B cell (primary cell): ENCODE measurements around the gene HOXA10. TPM values are rescaled to one million over a fixed set of nuclear protein-coding genes. Genes with fewer than 3 reads are reported as not detected.

Source experiments
- ATAC-seq: fragments of 200-7000 bp; cut with Tn5 transposase; one replicate; pipeline ENCODE4 v1.10.0; 2021; ENCODE audit warnings: low read depth, mild to moderate bottlenecking, moderate number of reproducible peaks, moderate library complexity
- CTCF ChIA-PET: fragments of 350-600 bp; sonication (Branson Sonifier 250); formaldehyde crosslinking; loops from one replicate; lab custom pipeline; 2021; ENCODE audit warnings: antibody characterized with exemption, inconsistent platforms; lab: Charles Lee
- POLR2A ChIA-PET: fragments of 350-600 bp; sonication (Branson Sonifier 250); formaldehyde crosslinking; loops from one replicate; lab custom pipeline; 2021; ENCODE audit warnings: antibody characterized with exemption; lab: Charles Lee
- DNase-seq: peaks from one replicate; pipeline ENCODE4 v3.0.0; 2013
- H2AFZ ChIP-seq: 2 replicates; pipeline ENCODE4 v1.6.1; 2012; ENCODE audit warnings: mild to moderate bottlenecking, low read depth, low read length; ENCODE audit not compliant: insufficient read depth, poor library complexity, severe bottlenecking
- H3K27ac ChIP-seq, 2 donors: 1 replicate in 1 of 2; 2 replicates in 1 of 2; pipeline ENCODE4 v1.5.1; 2012 to 2013; ENCODE audit warnings: low read length in 2 of 2, mild to moderate bottlenecking in 2 of 2, moderate library complexity in 1 of 2
- H3K27me3 ChIP-seq, 4 experiments: fragments of 200-600 bp in 1 of 4; sonication (generic) in 1 of 4; replicated peaks in 1 of 4; 1 replicate in 2 of 4; 2 replicates in 2 of 4; pipeline versions ENCODE4 v1.6.1 to v1.7.0; 2013 to 2016; ENCODE audit warnings: low read length in 3 of 4, mild to moderate bottlenecking in 2 of 4, mixed read lengths in 1 of 4, moderate library complexity in 1 of 4; ENCODE audit not compliant: insufficient read depth in 4 of 4, control insufficient read depth in 3 of 4; ENCODE audit errors: control extremely low read depth in 1 of 4
- H3K36me3 ChIP-seq, 2 experiments: replicated peaks in 1 of 2; 1 replicate in 1 of 2; 2 replicates in 1 of 2; pipeline versions ENCODE4 v1.6.1 to v1.7.1; 2013; ENCODE audit warnings: low read length in 1 of 2; ENCODE audit not compliant: insufficient read depth in 2 of 2, control insufficient read depth in 1 of 2; ENCODE audit errors: control extremely low read depth in 1 of 2, extremely low read depth in 1 of 2
- H3K4me1 ChIP-seq, 2 donors: fragments of 200-600 bp in 1 of 2; sonication (generic) in 1 of 2; 1 replicate in 1 of 2; 2 replicates in 1 of 2; pipeline versions ENCODE4 v1.5.1 to v1.6.1; 2013 to 2017; ENCODE audit warnings: low read length in 2 of 2; ENCODE audit not compliant: control insufficient read depth in 2 of 2, insufficient read depth in 2 of 2
- H3K4me2 ChIP-seq: replicated peaks from 2 replicates; pipeline ENCODE3; 2012; ENCODE audit warnings: mild to moderate bottlenecking, low read depth, low read length; ENCODE audit not compliant: poor library complexity, severe bottlenecking
- H3K4me3 ChIP-seq, 5 experiments: fragments of 200-600 bp in 1 of 5; sonication (generic) in 1 of 5; 1 replicate in 3 of 5; 2 replicates in 2 of 5; pipeline versions ENCODE4 v1.5.1 to v1.7.0; 2011 to 2016; ENCODE audit warnings: low read length in 4 of 5, mild to moderate bottlenecking in 4 of 5, low read depth in 2 of 5, control low read depth in 1 of 5, moderate library complexity in 1 of 5; ENCODE audit not compliant: insufficient read depth in 1 of 5; ENCODE audit errors: control extremely low read depth in 1 of 5, extremely low read depth in 1 of 5
- H3K79me2 ChIP-seq: fragments of 200-600 bp; sonication (generic); one replicate; pipeline ENCODE4 v1.6.0; 2016; ENCODE audit warnings: low read length; ENCODE audit not compliant: control insufficient read depth, insufficient read depth
- H3K9ac ChIP-seq: fragments of 200-600 bp; sonication (generic); 2 replicates; pipeline ENCODE4 v1.6.1; 2017; ENCODE audit warnings: mild to moderate bottlenecking, low read length, moderate library complexity
- H3K9me3 ChIP-seq, 3 donors: one replicate each; pipeline versions ENCODE4 v1.6.1 to v1.7.1; 2013; ENCODE audit warnings: low read length in 2 of 3; ENCODE audit not compliant: control insufficient read depth in 2 of 3, insufficient read depth in 1 of 3; ENCODE audit errors: control extremely low read depth in 1 of 3
- H4K20me1 ChIP-seq: 2 replicates; pipeline ENCODE4 v1.6.0; 2012; ENCODE audit warnings: mild to moderate bottlenecking, low read length; ENCODE audit not compliant: insufficient read depth, control insufficient read depth, poor library complexity, severe bottlenecking
- H3K27ac Mint-ChIP-seq: one replicate; pipeline ENCODE4 v1.8.0; 2021; ENCODE audit warnings: mixed read lengths
- H3K27me3 Mint-ChIP-seq: one replicate; pipeline ENCODE4 v1.8.0; 2021; ENCODE audit warnings: mixed read lengths
- H3K4me1 Mint-ChIP-seq: one replicate; pipeline ENCODE4 v1.8.0; 2021; ENCODE audit warnings: mixed read lengths
- H3K4me3 Mint-ChIP-seq: one replicate; pipeline ENCODE4 v1.8.0; 2021; ENCODE audit warnings: mixed read lengths
- H3K9me3 Mint-ChIP-seq: one replicate; pipeline ENCODE4 v1.8.0; 2022; ENCODE audit warnings: mixed read lengths; ENCODE audit not compliant: insufficient read depth
- CTCF ChIP-seq: fragments of 200-600 bp; IDR thresholded peaks from one replicate; pipeline ENCODE4 v1.8.0; 2022; ENCODE audit warnings: antibody characterized with exemption, mild to moderate bottlenecking
- EZH2 ChIP-seq: IDR thresholded peaks from 2 replicates; pipeline ENCODE4 v1.6.1; 2012; ENCODE audit warnings: borderline replicate concordance, low read depth, mild to moderate bottlenecking, moderate library complexity, low read length; ENCODE audit not compliant: insufficient read depth, poor library complexity, severe bottlenecking
- WGBS: methylation state at CpG from one replicate; pipeline ENCODE4 v1.1.5; 2013; ENCODE audit warnings: missing lambda C conversion rate; ENCODE audit not compliant: insufficient coverage; 5-methylcytosine and 5-hydroxymethylcytosine counted together
- intact Hi-C: fragments of 100-400 bp; cut with micrococcal nuclease; formaldehyde crosslinking; loops from one replicate; pipeline ENCODE4 v1.10.0; 2022
- polyA plus RNA-seq: library from polyadenylated mRNA; depleted of rRNA; stranded (reverse); fragments of >200 nt; gene quantifications from 2 replicates; pipeline ENCODE4 v1.2.3, GENCODE V29; 2012
- total RNA-seq, 2 donors: library from RNA; stranded (reverse); fragments of 120-200 nt in 1 of 2; gene quantifications; 1 replicate in 1 of 2; 2 replicates in 1 of 2; pipeline versions ENCODE4 v1.2.3 to v1.2.4, GENCODE V29; 2013 to 2022

The HOXA10 gene
- total and polyA plus RNA-seq, 2 donors (not counting 1 experiment from before 2014, with no cell fraction given): not detected

DNA sequence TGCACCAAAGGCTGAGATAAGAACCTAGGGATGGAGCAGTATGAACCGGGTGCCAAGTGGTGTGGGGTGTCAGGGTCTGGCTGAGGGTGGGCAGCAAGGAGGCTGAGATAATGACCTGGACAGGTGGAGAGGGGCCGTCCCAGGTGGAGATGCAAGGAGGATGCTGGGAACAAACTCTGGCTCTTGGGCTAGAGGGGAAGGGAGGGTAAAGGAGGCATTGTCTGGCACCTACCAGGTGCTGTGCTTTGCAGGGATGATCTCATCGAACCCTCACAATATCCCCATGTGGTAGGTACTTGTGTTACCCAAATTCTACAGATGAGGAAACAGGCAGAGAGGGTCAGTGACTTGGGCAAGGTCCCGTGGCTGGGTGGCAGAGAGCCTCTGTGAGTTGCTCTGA lies 45.7 kb upstream of the HOXA10 start:
- Histone ChIP-seq H3K4me1 (peaks cover 8 to 11% of the 10 kb centered on the region in 2 donors), H3K27me3 (peaks cover 2 to 72% (median 51%) of the 10 kb centered on the region in 4 experiments), H3K4me3 (no peak overlapping the region), H3K79me2 (no peaks in the 10 kb centered on the region), H3K9ac (no peak overlapping the region), H2AFZ (no peak overlapping the region), H3K36me3 (no peaks in the 10 kb centered on the region), H4K20me1 (no peaks in the 10 kb centered on the region), H3K27ac (no peak overlapping the region), H3K4me2 (no peak overlapping the region), H3K9me3 (peaks cover 0 to 3% (median 0%) of the 10 kb centered on the region in 3 donors)
- ATAC-seq (no peak), DNase-seq (no peak)
- Mint-ChIP-seq H3K27me3 (peaks cover 74% of the 10 kb centered on the region), H3K27ac (no peak overlapping the region), H3K9me3 (no peaks in the 10 kb centered on the region), H3K4me1 (peaks cover 13% of the 10 kb centered on the region), H3K4me3 (peak overlapping the region; percentile 26)
- POLR2A ChIA-PET: no interaction called here
- intact Hi-C loops: no loop called here
- TF ChIP-seq CTCF (no peak), EZH2 (no peak)
- 81% methylated on average over 3 of the region's 4 CpGs for WGBS
- CTCF ChIA-PET: no interaction called here

- H3K27me3 Mint-ChIP-seq: peaks cover 74% of the 10 kb centered on the region
- intact Hi-C loops: no loop called here
- CTCF ChIA-PET: interaction anchor here (1.1 kb wide), 1 partner anchor 7 kb away, joined by 3 read pairs; no protein-coding TSS in a partner anchor
Observed at GRCh38 chr7:27217951-27218350, 43.8 kb upstream of the HOXA10 start.

More at GRCh38 chr7:27217951-27218350, 43.8 kb upstream of the HOXA10 start:
- Histone ChIP-seq H3K4me3 (no peak overlapping the region), H4K20me1 (no peaks in the 10 kb centered on the region), H3K36me3 (no peaks in the 10 kb centered on the region), H3K4me1 (peaks cover 15 to 19% of the 10 kb centered on the region in 2 donors), H2AFZ (no peak overlapping the region), H3K27ac (no peak overlapping the region), H3K9me3 (peaks cover 0 to 15% (median 0%) of the 10 kb centered on the region in 3 donors), H3K79me2 (no peaks in the 10 kb centered on the region), H3K27me3 (peaks cover 2 to 82% (median 47%) of the 10 kb centered on the region in 4 experiments), H3K9ac (no peak overlapping the region), H3K4me2 (no peak overlapping the region)
- DNase-seq: no peak
- no peaks in the 10 kb centered on the region for H3K9me3 Mint-ChIP-seq
- H3K4me3 Mint-ChIP-seq: no peak overlapping the region
- POLR2A ChIA-PET: no interaction called here
- no peak for ATAC-seq
- no peak overlapping the region for H3K27ac Mint-ChIP-seq
- H3K4me1 Mint-ChIP-seq: peaks cover 16% of the 10 kb centered on the region
- TF ChIP-seq EZH2 (no peak), CTCF (peak; percentile 7)
